AG04450 (cell line): Measurements from ENCODE around the gene MS4A18. TPM values are rescaled to one million over a fixed set of nuclear protein-coding genes. Genes with fewer than 3 reads are reported as not detected.

Source experiments
- CTCF ChIA-PET: fragments of 300-600, 350-600 bp; formaldehyde crosslinking; extraction: SDS; loops from one replicate; lab custom pipeline; 2022; ENCODE audit warnings: antibody characterized with exemption, inconsistent platforms; lab: Charles Lee
- POLR2A ChIA-PET: fragments of 350-600 bp; formaldehyde crosslinking; extraction: SDS; loops from one replicate; lab custom pipeline; 2021; ENCODE audit warnings: antibody characterized with exemption, inconsistent platforms; lab: Yijun Ruan, JAX
- DNase-seq: peaks from one replicate; pipeline ENCODE4 v3.0.0-alpha.2; 2011; ENCODE audit warnings: low read depth, low spot score
- H3K27ac ChIP-seq: one replicate; pipeline ENCODE4 v1.5.1; 2012; ENCODE audit warnings: low read depth, low read length, control low read depth
- H3K27me3 ChIP-seq: one replicate; pipeline ENCODE4 v1.6.0; 2012; ENCODE audit warnings: low read length; ENCODE audit not compliant: control insufficient read depth, insufficient read depth
- H3K4me3 ChIP-seq: 2 replicates; pipeline ENCODE4 v1.5.1; 2011; ENCODE audit warnings: mild to moderate bottlenecking, low read depth, low read length, control low read depth
- H3K9me3 ChIP-seq: 2 replicates; pipeline ENCODE4 v1.5.1; 2012; ENCODE audit warnings: low read length; ENCODE audit not compliant: control insufficient read depth, insufficient read depth
- polyA plus RNA-seq: library from polyadenylated mRNA; depleted of rRNA; stranded (reverse); fragments of >200 nt; gene quantifications from 2 replicates; pipeline ENCODE4 v1.2.3, GENCODE V29; 2011
- TF ChIP-seq, protein P1 (sequence below): IDR thresholded peaks from 2 replicates; pipeline ENCODE4 v1.5.1; 2011; ENCODE audit warnings: low read depth, low read length, control low read depth, inconsistent platforms

The MS4A18 gene
- polyA plus RNA-seq, 1 experiment: not detected

DNA sequence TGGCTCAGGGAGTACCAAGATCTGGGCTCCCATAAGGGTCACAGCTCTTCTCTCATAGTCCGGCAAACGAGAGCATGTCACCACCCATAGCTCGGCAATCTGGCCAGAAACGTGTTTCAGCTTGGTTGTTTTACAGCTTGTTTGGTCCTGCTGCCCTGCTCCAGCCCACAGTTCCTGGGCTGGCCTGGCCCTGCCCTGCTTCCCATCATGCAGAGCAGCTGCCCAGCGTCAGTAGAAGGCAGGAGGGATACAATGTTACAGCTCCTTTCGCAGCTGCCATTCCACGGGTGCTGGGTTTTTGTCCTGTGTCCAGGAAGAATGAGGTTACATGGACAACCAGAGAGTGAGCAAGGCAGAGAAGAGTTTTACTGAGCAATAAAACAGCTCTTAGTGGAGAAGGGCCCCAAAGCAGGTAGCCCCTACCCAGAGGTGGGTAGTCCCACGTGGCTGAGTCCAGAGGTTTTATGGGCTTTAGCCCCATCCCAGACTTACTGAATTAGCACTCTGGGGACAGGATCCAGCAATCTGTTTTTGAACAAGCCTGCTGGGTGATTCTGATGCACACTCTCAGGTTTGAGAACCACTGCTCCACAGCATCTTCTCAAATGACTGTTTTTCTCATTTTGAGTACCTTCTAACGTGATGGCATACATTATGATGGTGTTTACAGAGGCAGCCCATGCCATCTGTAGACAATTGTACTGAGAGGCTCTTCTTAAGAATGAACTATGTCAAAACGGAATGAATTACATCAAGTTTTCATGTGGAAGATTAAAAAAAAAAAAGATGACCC, 5.8 kb upstream of the MS4A18 start:
- ChIA-PET POLR2A (no interaction called here), CTCF (no interaction called here)
- Histone ChIP-seq H3K4me3 (no peak overlapping the region), H3K27ac (no peak overlapping the region), H3K9me3 (no peaks in the 10 kb centered on the region; the same call in 1 of the 2 replicates), H3K27me3 (no peaks in the 10 kb centered on the region)
- TF ChIP-seq, protein P1, sequence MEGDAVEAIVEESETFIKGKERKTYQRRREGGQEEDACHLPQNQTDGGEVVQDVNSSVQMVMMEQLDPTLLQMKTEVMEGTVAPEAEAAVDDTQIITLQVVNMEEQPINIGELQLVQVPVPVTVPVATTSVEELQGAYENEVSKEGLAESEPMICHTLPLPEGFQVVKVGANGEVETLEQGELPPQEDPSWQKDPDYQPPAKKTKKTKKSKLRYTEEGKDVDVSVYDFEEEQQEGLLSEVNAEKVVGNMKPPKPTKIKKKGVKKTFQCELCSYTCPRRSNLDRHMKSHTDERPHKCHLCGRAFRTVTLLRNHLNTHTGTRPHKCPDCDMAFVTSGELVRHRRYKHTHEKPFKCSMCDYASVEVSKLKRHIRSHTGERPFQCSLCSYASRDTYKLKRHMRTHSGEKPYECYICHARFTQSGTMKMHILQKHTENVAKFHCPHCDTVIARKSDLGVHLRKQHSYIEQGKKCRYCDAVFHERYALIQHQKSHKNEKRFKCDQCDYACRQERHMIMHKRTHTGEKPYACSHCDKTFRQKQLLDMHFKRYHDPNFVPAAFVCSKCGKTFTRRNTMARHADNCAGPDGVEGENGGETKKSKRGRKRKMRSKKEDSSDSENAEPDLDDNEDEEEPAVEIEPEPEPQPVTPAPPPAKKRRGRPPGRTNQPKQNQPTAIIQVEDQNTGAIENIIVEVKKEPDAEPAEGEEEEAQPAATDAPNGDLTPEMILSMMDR: no peak
- no peak for DNase-seq

DNA sequence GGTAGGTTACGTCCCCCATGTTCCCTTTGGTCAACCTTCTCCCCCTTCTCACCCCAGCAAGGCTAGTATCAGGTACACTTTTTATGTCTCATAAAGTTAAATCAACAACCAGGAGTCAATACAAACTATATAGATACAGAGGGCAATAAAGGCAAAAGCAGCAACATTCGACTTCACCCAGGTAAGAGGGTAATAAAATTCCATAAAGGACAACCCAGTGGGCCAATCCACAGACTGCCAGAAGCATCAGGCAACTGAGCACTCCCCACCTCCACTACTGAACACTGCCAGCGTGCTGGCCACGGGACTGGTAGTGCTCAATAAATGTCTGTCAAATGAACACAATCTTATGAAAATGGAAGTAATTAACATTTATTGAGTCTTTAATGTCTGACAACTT, 5.1 kb upstream of the MS4A18 start:
- POLR2A ChIA-PET: no interaction called here
- H3K4me3 ChIP-seq: no peak overlapping the region
- no peak overlapping the region for H3K27ac ChIP-seq
- DNase-seq: no peak
- H3K27me3 ChIP-seq: no peaks in the 10 kb centered on the region
- CTCF ChIA-PET: no interaction called here
- TF ChIP-seq, protein P1: no peak
- H3K9me3 ChIP-seq: no peaks in the 10 kb centered on the region; the same call in 1 of the 2 replicates

DNA sequence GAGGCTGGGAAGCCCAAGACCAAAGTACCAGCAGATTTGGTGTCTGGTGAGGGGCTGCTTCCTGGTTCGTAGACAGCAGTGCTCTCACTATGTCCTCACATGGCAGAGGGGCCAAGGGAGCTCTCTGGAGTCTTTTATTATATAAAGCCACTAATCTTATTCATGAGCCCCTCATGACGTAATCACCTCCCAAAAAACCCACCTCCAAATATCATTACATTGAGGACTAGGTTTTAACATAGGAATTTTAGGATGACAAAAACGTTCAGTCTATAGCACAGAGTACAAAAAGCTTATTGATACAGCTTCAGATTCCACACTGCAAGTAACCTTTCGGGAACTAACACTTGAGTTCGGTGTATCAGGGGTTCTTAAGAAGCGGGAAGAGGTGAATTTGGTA, 4.1 kb upstream of the MS4A18 start:
- no peak for DNase-seq
- no peak overlapping the region for H3K27ac ChIP-seq
- ChIA-PET POLR2A (no interaction called here), CTCF (no interaction called here)
- TF ChIP-seq, protein P1: no peak
- no peaks in the 10 kb centered on the region; the same call in 1 of the 2 replicates for H3K9me3 ChIP-seq
- no peaks in the 10 kb centered on the region for H3K27me3 ChIP-seq
- no peak overlapping the region for H3K4me3 ChIP-seq

DNA sequence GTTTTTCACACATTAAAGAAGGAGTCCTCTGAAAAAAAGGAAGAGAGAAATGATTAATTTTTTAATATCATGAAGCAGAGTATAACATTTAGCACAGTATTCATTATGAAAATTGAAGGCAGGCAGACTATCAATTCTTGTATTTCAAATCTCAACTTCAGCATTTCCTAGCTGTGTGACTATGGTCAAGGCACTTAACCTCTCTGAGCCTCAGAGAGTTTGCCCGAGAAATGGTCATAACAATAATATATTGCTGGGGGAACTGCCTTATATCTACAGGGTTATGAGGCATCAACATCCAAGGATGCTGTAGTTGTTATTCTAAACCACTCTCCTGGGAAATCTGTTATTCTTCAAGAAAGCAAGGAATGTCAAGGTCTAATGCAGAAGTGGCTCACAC, 1.1 kb downstream of the MS4A18 start:
- no peak overlapping the region for H3K4me3 ChIP-seq
- no peaks in the 10 kb centered on the region for H3K9me3 ChIP-seq
- no peaks in the 10 kb centered on the region for H3K27me3 ChIP-seq
- no peak for DNase-seq
- ChIA-PET POLR2A (no interaction called here), CTCF (no interaction called here)
- no peak overlapping the region for H3K27ac ChIP-seq
- TF ChIP-seq, protein P1: no peak

DNA sequence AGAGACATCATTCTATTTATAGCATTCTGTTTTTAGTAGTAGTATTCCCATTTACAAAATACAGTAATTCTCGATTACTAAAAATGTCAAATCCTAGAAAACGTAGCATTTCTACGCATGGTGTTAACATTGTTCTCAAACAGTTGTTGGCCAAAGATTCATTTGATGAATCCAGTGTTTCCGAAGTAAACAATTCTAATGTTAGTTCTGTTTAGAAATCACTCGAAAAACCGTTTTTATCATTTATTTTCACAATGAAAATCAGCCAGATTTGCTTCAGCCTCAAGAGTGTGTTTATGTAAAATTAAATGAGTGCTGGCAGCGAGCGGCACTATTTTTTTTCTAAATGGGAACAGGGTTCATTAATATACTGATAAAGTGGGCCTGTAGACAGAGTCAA, 7.1 kb downstream of the MS4A18 start:
- POLR2A ChIA-PET: no interaction called here
- Histone ChIP-seq H3K9me3 (no peaks in the 10 kb centered on the region), H3K27me3 (peaks cover 9% of the 10 kb centered on the region), H3K4me3 (no peak overlapping the region), H3K27ac (no peak overlapping the region)
- TF ChIP-seq, protein P1: no peak
- DNase-seq: no peak
- CTCF ChIA-PET: no interaction called here
